Endodermal cell (in vitro differentiated cells): ENCODE measurements around the gene CPNE2. TPM values are rescaled to one million over a fixed set of nuclear protein-coding genes. Genes with fewer than 3 reads are reported as not detected.
"Not testable (repeated sequence)": the region's sequence is repeated elsewhere in the genome, so short reads cannot be mapped to it uniquely, and the experiment has no call there.

Experiments
- DNase-seq: peaks from one replicate; pipeline ENCODE4 v3.0.0-alpha.2; 2017
- H3K27ac ChIP-seq: 2 replicates; pipeline ENCODE4 v1.5.1; 2013; ENCODE audit warnings: mild to moderate bottlenecking, low read depth, low read length, moderate library complexity
- H3K27me3 ChIP-seq: 2 replicates; pipeline ENCODE4 v1.6.1; 2013; ENCODE audit warnings: mild to moderate bottlenecking, low read length, moderate library complexity; ENCODE audit not compliant: insufficient read depth, control insufficient read depth, poor library complexity, severe bottlenecking
- H3K36me3 ChIP-seq: 2 replicates; pipeline ENCODE4 v1.7.0; 2013; ENCODE audit warnings: mild to moderate bottlenecking, low read length, moderate library complexity; ENCODE audit not compliant: control insufficient read depth, insufficient read depth
- H3K4me1 ChIP-seq: one replicate; pipeline ENCODE4 v1.7.0; 2013; ENCODE audit warnings: low read length; ENCODE audit not compliant: control insufficient read depth, insufficient read depth
- H3K4me3 ChIP-seq: 2 replicates; pipeline ENCODE4 v1.5.1; 2013; ENCODE audit warnings: mild to moderate bottlenecking, low read length, moderate library complexity
- H3K9ac ChIP-seq: 2 replicates; pipeline ENCODE4 v1.6.1; 2013; ENCODE audit warnings: mild to moderate bottlenecking, low read length, moderate library complexity; ENCODE audit not compliant: poor library complexity, severe bottlenecking; ENCODE audit errors: extremely low read depth
- H3K9me3 ChIP-seq: 2 replicates; pipeline ENCODE4 v1.6.1; 2013; ENCODE audit warnings: mild to moderate bottlenecking, low read length, moderate library complexity; ENCODE audit not compliant: control insufficient read depth
- H3K27ac Mint-ChIP-seq: 2 replicates; pipeline ENCODE4 v1.8.0; 2020; ENCODE audit warnings: mixed read lengths
- H3K27me3 Mint-ChIP-seq: 2 replicates; pipeline ENCODE4 v1.8.0; 2021; ENCODE audit warnings: mild to moderate bottlenecking, mixed read lengths; ENCODE audit not compliant: insufficient read depth
- H3K36me3 Mint-ChIP-seq: 2 replicates; pipeline ENCODE4 v1.8.0; 2020; ENCODE audit warnings: low read depth, mixed read lengths
- H3K4me1 Mint-ChIP-seq: 2 replicates; pipeline ENCODE4 v1.8.0; 2020; ENCODE audit warnings: mixed read lengths
- H3K4me3 Mint-ChIP-seq: 2 replicates; pipeline ENCODE4 v1.8.0; 2020; ENCODE audit warnings: mild to moderate bottlenecking, moderate library complexity, mixed read lengths
- H3K9me3 Mint-ChIP-seq: 2 replicates; pipeline ENCODE4 v1.8.0; 2020; ENCODE audit warnings: mild to moderate bottlenecking, mixed read lengths
- CTCF ChIP-seq: fragments of 200-600 bp; sonication (generic); conservative IDR thresholded peaks from 2 replicates; pipeline ENCODE4 v1.5.0; 2021; ENCODE audit warnings: antibody characterized with exemption, mild to moderate bottlenecking
- WGBS, 2 experiments: methylation state at CpG; one replicate each; pipeline versions ENCODE4 v1.1.5 to v1.1.7; 2013; ENCODE audit warnings: missing lambda C conversion rate in 2 of 2, mixed read lengths in 1 of 2; ENCODE audit not compliant: insufficient coverage in 1 of 2, insufficient read length in 1 of 2; 5-methylcytosine and 5-hydroxymethylcytosine counted together
- total RNA-seq, 2 donors: library from RNA; stranded (reverse); fragmentation: NEBNext Ultra II Directional in 1 of 2; extraction: Animal tissue kit (Norgen Biotek cat#: 25700) in 1 of 2; gene quantifications; 2 replicates in 1 of 2; 3 replicates in 1 of 2; pipeline ENCODE4 v1.2.1, GENCODE V29; 2021

CPNE2 gene
- total RNA-seq, 2 donors from 2014 or later: 12.3 to 16.6 TPM

GRCh38 chr16:57188711-57189002, 96.3 kb downstream of the CPNE2 start:
- WGBS, 2 experiments: 94 to 95% methylated on average over 8 to 9 of the region's 9 CpGs
- Histone ChIP-seq H3K27ac (no peak overlapping the region), H3K4me1 (peaks cover 4% of the 10 kb centered on the region), H3K27me3 (no peaks in the 10 kb centered on the region), H3K9ac (no peak overlapping the region), H3K4me3 (peak overlapping the region; percentile 95), H3K36me3 (peaks cover 13% of the 10 kb centered on the region), H3K9me3 (no peaks in the 10 kb centered on the region)
- Mint-ChIP-seq H3K27ac (no peak overlapping the region), H3K9me3 (no peaks in the 10 kb centered on the region), H3K27me3 (no peaks in the 10 kb centered on the region), H3K4me3 (peak overlapping the region; percentile 99), H3K36me3 (peaks cover 8% of the 10 kb centered on the region), H3K4me1 (peaks cover 26% of the 10 kb centered on the region)
- no peak for TF ChIP-seq CTCF
- DNase-seq: no peak

GRCh38 chr16:57189527-57189926, 97.1 kb downstream of the CPNE2 start:
- not testable (repeated sequence) for H3K36me3 Mint-ChIP-seq, DNase-seq, H3K27me3 ChIP-seq, H3K9ac ChIP-seq, H3K4me3 ChIP-seq, H3K9me3 ChIP-seq, H3K27me3 Mint-ChIP-seq, H3K4me1 ChIP-seq, H3K4me3 Mint-ChIP-seq, H3K27ac ChIP-seq, H3K27ac Mint-ChIP-seq, H3K9me3 Mint-ChIP-seq
- peaks cover 31% of the 10 kb centered on the region for H3K4me1 Mint-ChIP-seq
- WGBS, 2 experiments: 93 to 97% methylated on average over 2 to 4 of the region's 4 CpGs
- H3K36me3 ChIP-seq: peaks cover 18% of the 10 kb centered on the region

GRCh38 chr16:57190136-57190535, 97.8 kb downstream of the CPNE2 start:
- 100% methylated on average over 2 of the region's 2 CpGs; no CpG with 5 or more reads in 1 of the 2 experiments for WGBS, 2 experiments
- Mint-ChIP-seq H3K9me3 (no peaks in the 10 kb centered on the region), H3K36me3 (peaks cover 8% of the 10 kb centered on the region), H3K27ac (no peak overlapping the region), H3K4me1 (peaks cover 29% of the 10 kb centered on the region), H3K4me3 (no peak overlapping the region), H3K27me3 (no peaks in the 10 kb centered on the region)
- H3K36me3 ChIP-seq: peaks cover 21% of the 10 kb centered on the region
- no peaks in the 10 kb centered on the region for H3K9me3 ChIP-seq
- no peak overlapping the region for H3K4me3 ChIP-seq
- H3K27ac ChIP-seq: no peak overlapping the region
- TF ChIP-seq CTCF: no peak
- no peaks in the 10 kb centered on the region for H3K27me3 ChIP-seq
- H3K4me1 ChIP-seq: peaks cover 4% of the 10 kb centered on the region
- DNase-seq: no peak
- no peak overlapping the region for H3K9ac ChIP-seq

- Histone ChIP-seq H3K36me3 (peaks cover 24% of the 10 kb centered on the region), H3K27me3 (no peaks in the 10 kb centered on the region), H3K9ac (no peak overlapping the region), H3K4me3 (no peak overlapping the region), H3K27ac (no peak overlapping the region), H3K4me1 (peaks cover 4% of the 10 kb centered on the region), H3K9me3 (no peaks in the 10 kb centered on the region)
- H3K4me3 Mint-ChIP-seq: no peak overlapping the region
- H3K36me3 Mint-ChIP-seq: peaks cover 10% of the 10 kb centered on the region
- H3K4me1 Mint-ChIP-seq: peaks cover 31% of the 10 kb centered on the region
- H3K27me3 Mint-ChIP-seq: no peaks in the 10 kb centered on the region
- DNase-seq: no peak
- no peak overlapping the region for H3K27ac Mint-ChIP-seq
- no peak for TF ChIP-seq CTCF
- H3K9me3 Mint-ChIP-seq: no peaks in the 10 kb centered on the region
- WGBS, 2 experiments: 83 to 96% methylated on average over 1 to 3 of the region's 3 CpGs
These were observed 98.7 kb downstream of the CPNE2 start for GRCh38 chr16:57191056-57191571.
